ENCODE data around the gene MANEAL. TPM values are rescaled to one million over a fixed set of nuclear protein-coding genes. Genes with fewer than 3 reads are reported as not detected.

The MANEAL gene
- total RNA-seq, 1 donor from 2014 or later = 0.26 TPM

DNA sequence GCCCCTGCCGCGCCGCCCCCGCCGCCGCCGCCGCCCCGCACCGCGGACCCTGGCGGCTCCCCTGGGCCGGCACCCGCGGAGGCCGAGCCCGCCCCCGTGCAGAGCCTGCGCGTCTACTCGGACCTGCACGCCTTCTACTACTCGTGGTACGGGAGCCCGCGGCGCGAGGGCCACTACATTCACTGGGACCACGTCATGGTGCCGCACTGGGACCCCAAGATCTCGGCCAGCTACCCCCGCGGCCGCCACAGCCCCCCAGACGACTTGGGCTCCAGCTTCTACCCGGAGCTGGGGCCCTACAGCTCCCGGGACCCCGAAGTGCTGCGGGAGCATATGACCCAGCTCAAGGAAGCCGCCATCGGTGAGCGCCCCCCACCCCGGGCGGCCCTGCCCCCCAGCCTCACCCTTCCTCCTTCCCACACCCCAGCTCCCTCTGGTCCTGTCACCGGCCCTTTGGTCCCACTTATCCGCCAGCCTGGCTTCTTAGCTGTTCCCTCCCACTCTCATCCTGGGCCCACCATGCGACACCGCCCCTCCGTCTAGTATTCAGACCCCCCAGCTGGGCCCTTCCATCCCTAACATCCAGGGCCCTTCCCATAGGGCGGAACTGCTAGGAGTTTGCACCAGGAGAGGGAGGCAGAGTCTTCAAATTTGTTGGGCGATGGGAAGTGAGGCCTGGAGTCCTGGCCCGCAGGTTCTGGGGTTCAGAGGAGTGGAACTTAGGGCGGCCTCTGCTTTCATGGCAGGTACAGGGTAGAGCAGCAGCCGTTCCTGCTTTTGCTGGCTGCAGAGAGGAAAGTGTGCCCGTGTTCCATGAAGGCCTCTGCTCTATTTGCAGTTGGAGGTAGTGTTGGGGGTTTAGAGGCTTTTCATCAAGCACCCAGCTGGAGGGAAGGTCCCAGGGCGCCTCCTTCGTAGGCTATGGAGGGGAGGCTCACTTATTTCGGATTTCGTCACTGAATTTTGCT lies 1.0 kb downstream of the MANEAL start:
- FAIRE-seq (no peak), DNase-seq (ENCODE audit: low read depth) (no peak)
- Histone ChIP-seq H3K27me3 (ENCODE audit: control insufficient read depth, insufficient read depth, low read length) (peaks cover 2% of the 10 kb centered on the region), H3K36me3 (ENCODE audit: control insufficient read depth, insufficient read depth, low read length) (no peaks in the 10 kb centered on the region), H3K4me3 (ENCODE audit: low read depth, low read length) (peak overlapping the region; percentile 46)
- TF ChIP-seq, protein P1, sequence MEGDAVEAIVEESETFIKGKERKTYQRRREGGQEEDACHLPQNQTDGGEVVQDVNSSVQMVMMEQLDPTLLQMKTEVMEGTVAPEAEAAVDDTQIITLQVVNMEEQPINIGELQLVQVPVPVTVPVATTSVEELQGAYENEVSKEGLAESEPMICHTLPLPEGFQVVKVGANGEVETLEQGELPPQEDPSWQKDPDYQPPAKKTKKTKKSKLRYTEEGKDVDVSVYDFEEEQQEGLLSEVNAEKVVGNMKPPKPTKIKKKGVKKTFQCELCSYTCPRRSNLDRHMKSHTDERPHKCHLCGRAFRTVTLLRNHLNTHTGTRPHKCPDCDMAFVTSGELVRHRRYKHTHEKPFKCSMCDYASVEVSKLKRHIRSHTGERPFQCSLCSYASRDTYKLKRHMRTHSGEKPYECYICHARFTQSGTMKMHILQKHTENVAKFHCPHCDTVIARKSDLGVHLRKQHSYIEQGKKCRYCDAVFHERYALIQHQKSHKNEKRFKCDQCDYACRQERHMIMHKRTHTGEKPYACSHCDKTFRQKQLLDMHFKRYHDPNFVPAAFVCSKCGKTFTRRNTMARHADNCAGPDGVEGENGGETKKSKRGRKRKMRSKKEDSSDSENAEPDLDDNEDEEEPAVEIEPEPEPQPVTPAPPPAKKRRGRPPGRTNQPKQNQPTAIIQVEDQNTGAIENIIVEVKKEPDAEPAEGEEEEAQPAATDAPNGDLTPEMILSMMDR (IDR thresholded peaks at IDR 0.05; ENCODE audit: insufficient read depth, low read length, severe bottlenecking) = no peak

DNA sequence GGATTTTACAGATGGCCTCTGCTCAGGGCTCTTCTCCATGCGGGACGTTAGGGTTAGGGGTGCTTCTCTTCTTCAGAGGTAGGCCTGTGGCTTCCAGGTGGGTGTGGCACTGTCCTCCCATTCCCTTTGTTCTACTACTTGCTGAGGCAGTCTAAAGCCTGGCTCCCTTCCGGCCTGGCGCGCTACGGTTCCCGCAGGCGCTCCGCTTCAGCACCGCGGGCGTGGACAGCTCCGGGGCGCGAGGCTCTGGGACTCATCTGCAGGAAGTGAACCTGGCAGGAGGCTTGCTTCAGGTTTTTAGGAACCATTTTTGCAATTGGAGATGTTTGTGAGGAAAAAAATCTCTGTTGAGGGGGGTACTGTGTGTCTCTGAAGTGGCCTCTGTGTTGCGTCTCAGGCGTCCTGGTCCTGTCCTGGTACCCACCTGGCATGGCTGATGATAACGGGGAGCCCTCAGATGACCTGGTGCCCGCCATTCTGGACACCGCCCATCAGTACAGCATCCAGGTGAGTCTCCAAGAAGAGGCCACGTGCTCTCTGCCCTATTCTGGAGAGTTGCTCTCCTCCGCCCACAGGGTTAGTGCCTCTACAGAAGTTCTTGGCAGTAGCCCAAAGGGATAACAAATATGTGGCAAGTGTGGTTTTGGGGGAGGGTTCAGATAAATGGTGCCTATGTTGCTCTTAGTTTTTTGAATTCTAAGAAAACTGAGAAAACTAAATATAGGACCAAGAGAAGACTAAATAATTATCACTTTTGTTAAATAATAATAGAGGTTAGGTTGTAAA lies 1.9 kb downstream of the MANEAL start:
- Histone ChIP-seq H3K36me3 (ENCODE audit: control insufficient read depth, insufficient read depth, low read length) (no peaks in the 10 kb centered on the region), H3K27me3 (ENCODE audit: control insufficient read depth, insufficient read depth, low read length) (peaks cover under 1% of the 10 kb centered on the region), H3K4me3 (ENCODE audit: low read depth, low read length) (no peak overlapping the region)
- DNase-seq (ENCODE audit: low read depth) (peak; percentile 39), FAIRE-seq (no peak)
- TF ChIP-seq, protein P1 (IDR thresholded peaks at IDR 0.05; ENCODE audit: insufficient read depth, low read length, severe bottlenecking) = no peak

- Histone ChIP-seq H3K27me3 (ENCODE audit: control insufficient read depth, insufficient read depth, low read length) (no peaks in the 10 kb centered on the region), H3K36me3 (ENCODE audit: control insufficient read depth, insufficient read depth, low read length) (no peaks in the 10 kb centered on the region), H3K4me3 (ENCODE audit: low read depth, low read length) (no peak overlapping the region)
- TF ChIP-seq, protein P1 (IDR thresholded peaks at IDR 0.05; ENCODE audit: insufficient read depth, low read length, severe bottlenecking) = no peak
- DNase-seq (ENCODE audit: low read depth) (no peak), FAIRE-seq (no peak)
These were observed 4.2 kb downstream of the MANEAL start for GRCh38 chr1:37797750-37798345.

GRCh38 chr1:37802439-37802838 lies 8.8 kb downstream of the MANEAL start:
- no peak for DNase-seq (ENCODE audit: low read depth)
- H3K27me3 ChIP-seq (ENCODE audit: control insufficient read depth, insufficient read depth, low read length) = no peaks in the 10 kb centered on the region
- TF ChIP-seq, protein P1 (IDR thresholded peaks at IDR 0.05; ENCODE audit: insufficient read depth, low read length, severe bottlenecking) = no peak
- H3K4me3 ChIP-seq (ENCODE audit: low read depth, low read length) = no peak overlapping the region
- H3K36me3 ChIP-seq (ENCODE audit: control insufficient read depth, insufficient read depth, low read length) = peaks cover 22% of the 10 kb centered on the region
- no peak for FAIRE-seq

DNA sequence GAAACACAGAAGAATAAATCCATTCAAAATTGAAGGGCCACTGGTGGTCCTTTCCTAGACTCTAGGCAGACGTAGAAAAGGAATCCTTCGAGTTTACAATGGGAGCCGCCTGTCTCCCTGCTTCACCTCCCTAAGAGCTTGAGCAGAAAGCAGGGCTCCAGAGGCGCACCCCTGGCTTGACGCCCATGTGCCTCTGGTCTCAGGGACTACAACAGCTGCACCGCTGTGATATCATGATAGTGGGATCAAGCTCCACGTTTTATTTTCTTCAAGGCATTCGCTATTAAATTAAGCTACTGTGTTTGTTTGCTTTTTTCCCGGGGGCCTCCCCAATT lies 13.5 kb downstream of the MANEAL start:
- Histone ChIP-seq H3K27me3 (ENCODE audit: control insufficient read depth, insufficient read depth, low read length) (no peaks in the 10 kb centered on the region), H3K4me3 (ENCODE audit: low read depth, low read length) (peak overlapping the region; percentile 73), H3K36me3 (ENCODE audit: control insufficient read depth, insufficient read depth, low read length) (peaks cover 22% of the 10 kb centered on the region)
- TF ChIP-seq, protein P1 (IDR thresholded peaks at IDR 0.05; ENCODE audit: insufficient read depth, low read length, severe bottlenecking) = no peak
- DNase-seq (ENCODE audit: low read depth) (peak; percentile 6), FAIRE-seq (no peak)
